GM19463 (cell line): ENCODE data around the gene PRICKLE1.

ENCODE experiments used
- ATAC-seq: cut with Tn5 transposase; IDR thresholded peaks from one replicate; pipeline ENCODE4 v1.9.1; 2021; ENCODE audit warnings: mild to moderate bottlenecking, moderate library complexity; ENCODE audit not compliant: unreplicated experiment

The PRICKLE1 gene

GRCh38 chr12:42588524-42589464, 752 bp downstream of the PRICKLE1 start:
- peak; percentile 26 for ATAC-seq

- no peak for ATAC-seq
Observed at GRCh38 chr12:42587601-42588523, 1.7 kb downstream of the PRICKLE1 start.

DNA sequence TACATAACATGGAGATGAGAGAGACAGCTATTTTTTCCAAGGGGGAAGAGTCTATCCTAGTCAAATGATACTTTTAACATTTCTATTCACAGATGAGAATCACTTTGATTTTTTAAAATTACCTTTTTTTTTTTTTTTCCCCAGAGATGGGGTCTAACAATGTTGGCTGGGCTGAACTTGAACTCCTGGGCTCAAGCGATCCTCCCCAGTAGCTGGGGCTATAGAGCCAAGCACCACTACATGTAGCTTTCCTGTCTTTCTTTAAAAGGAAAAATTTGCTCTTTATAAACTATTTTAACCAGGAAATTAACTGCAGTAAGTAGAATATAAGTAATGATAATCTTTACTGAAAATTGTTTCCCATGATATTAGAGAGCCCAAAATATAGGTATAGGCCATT, 3.3 kb downstream of the PRICKLE1 start:
- ATAC-seq: no peak

DNA sequence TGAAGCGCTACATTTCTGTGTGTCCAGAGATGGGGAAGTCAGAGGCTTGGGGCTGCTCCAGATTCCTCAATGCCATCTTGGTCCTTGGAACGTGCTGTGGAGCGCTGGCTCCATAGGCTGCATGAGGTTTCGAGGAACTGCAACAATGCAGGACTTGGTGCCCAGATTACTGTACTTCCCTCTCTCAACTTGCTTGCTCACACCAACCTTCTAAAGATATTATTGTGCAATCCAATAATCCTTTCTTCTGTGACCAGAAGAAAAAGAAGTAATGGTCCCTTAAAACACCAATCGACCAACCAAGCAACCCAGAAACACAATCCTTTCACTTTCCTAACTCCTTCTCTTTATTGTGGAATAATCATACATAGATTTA, 3.7 kb downstream of the PRICKLE1 start:
- no peak for ATAC-seq

DNA sequence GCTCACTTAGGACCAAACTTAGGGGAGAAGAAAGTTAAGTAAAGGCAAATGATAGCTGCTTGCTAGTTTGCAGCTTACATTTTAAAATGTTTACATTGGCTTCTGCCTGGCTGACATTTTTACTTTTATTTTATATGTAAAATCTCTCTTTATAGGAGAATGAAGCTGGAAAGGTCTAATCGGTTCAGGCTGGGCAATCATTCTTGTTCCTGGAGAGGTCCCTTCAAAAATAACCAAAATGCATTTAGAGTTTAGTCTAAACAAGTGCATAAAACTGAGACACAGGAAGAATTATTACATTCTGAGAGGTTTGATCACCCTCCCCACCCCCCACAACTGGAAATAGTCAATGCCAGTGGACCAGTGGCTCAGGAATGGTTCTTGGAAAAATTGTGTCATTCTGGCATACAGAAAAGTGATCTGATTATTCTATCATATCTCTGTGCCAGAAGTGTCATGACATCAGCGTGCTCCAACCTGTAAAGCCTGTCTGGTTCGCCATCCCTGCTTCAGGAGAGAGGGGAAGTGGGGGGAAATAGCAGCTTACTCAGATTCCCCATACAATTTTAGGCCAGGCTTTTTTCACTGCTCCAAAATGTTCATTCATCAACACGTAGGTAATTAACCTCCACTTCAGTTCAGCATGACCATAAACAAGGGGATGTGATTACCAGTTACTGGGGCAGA, 4.2 kb downstream of the PRICKLE1 start:
- ATAC-seq: no peak

- no peak for ATAC-seq
Observed at GRCh38 chr12:42584651-42585111, 4.9 kb downstream of the PRICKLE1 start.

- no peak for ATAC-seq
Observed at GRCh38 chr12:42583016-42583415, 6.5 kb downstream of the PRICKLE1 start.

DNA sequence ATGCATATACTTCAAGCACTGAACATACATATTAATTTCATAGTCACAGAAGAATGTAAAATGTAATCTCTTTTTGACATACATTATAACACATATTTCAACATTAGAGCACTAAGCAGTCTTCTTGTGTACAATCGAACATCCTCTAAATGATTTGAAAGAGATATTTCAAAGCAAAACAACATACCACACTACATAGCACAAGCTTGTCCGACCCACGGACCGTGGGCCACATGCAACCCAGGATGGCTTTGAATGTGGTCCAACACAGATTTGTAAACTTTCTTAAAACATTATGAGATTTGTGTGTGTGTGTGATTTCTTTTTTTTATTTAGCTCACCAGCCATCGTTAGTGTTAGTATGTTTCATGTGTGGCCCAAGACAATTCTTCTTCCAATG, 7.0 kb downstream of the PRICKLE1 start:
- no peak for ATAC-seq

- ATAC-seq: no peak
Observed at GRCh38 chr12:42582050-42582449, 7.5 kb downstream of the PRICKLE1 start.

DNA sequence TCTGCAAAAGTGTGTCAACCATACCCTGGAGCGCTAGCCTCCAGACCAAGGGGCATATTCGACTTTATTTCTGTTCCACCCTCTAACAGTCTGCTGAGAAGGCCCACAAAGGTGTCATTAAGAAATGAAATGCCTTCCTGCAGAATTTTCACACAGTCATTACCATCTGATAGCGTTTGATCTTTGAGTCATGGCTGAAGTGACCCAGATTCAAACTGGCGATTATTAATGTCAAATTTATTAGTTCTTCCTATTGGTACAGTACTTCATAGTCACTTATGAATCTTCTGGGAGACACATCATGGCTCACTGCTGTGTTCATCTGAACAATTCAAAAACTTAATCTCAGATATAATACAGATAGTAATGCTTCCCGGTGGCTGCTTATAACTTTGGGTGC, 13.2 kb downstream of the PRICKLE1 start:
- ATAC-seq: no peak

DNA sequence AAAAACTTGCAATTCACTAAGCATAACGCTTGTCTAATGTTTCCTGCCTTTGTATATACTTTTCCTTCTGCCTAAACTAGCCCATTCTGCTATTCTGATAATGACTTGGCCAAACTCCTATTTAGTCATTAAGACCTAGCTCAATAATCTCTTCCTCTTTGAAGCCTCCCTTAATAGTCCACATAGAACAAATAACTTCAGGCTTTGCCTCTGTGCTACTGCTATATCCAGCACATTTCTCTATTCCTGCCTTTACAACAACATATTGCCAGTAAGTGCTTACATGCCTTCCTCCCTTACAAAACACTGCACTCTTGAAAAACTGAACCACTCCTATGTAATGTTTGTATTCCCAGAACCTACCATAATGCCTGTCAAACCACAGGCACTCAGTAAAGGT, 13.8 kb downstream of the PRICKLE1 start:
- no peak for ATAC-seq

DNA sequence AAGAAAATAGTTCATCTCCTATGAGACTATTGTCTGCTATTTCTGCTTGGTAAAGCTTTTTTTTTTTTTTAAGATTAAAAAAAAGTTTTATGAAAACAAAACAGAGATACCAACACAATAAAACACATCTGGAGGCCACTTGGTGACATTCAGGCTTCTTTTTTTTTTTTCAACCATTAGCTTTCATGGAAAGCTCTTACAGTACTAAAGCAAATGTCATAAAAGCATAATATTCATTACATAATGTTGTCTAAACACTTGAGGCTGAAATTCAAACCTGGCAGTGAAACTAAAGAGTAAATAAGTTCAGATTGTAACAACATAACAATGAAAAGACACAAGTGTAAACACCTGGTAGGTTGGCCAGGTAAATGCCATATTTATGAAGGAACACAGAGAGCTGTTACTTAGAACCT, 14.7 kb downstream of the PRICKLE1 start:
- ATAC-seq: no peak

GRCh38 chr12:42571327-42572009, 18.1 kb downstream of the PRICKLE1 start:
- ATAC-seq: no peak

DNA sequence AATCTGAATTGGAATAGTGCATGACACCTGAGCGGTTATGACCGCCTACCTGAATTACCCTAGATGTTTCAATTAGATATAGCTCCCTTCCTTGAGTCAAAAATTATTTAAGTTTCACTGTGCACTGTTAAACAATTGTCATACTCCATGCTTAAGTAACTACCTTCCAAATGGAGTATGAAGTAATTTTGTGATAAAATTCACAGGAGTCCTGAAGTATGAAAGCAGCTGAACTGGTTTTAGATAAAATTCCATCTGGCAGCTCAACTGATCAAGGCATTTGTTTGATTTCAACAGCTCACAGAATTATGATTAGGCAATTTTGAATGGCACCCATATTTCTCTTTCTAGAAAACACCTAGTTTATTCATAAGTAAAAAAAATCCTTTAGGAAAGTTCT, 19.5 kb downstream of the PRICKLE1 start:
- ATAC-seq: no peak

- ATAC-seq: peak; percentile 72
Observed at GRCh38 chr12:42568952-42569915, 20.3 kb downstream of the PRICKLE1 start.

DNA sequence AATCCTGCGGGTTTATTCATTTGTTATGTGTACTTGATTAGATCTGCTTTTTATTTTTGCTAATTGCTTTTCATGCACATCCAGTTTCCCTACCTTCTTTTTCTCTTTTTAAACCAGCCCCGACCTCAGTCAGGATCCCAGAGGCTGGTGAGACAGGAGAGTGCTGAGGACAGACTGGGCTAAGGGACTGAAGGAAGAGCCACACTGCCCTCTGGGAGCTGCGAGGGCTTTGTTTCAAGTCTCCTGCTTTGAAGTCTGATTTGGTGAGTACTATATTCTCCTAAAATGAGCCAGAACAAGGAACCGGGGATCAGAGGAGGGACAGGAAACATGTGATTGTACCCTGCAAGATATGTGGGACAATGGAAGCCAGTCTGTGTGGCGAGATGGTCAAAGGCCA, 23.9 kb downstream of the PRICKLE1 start:
- ATAC-seq: no peak

DNA sequence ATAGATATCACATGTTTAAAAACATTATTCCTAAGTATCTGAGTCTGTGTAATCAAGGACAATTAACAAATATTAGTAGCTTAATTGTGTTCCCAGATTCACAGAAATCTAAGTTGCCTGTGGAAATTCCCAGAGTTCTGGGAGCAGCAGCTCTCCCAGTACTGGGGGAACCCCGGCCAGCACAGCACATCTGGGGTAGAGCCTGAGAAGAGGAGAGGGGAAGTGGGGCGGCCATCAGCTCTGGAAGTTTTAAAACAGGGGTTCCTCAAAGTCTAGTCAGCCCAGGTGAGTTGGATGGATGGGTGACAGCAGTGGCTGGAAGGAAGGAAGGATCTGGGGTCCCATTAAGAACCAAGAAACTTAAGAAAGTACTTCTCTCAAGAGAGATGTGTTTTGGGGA, 24.6 kb downstream of the PRICKLE1 start:
- ATAC-seq: no peak

- no peak for ATAC-seq
Observed at GRCh38 chr12:42564556-42564955, 25.0 kb downstream of the PRICKLE1 start.

- ATAC-seq: no peak
Observed at GRCh38 chr12:42560977-42561376, 28.6 kb downstream of the PRICKLE1 start.
